GM19240 (cell line): ENCODE measurements around the gene SCUBE3.

ENCODE experiments used
- DNase-seq: peaks from one replicate; pipeline ENCODE4 v3.0.0; 2011; ENCODE audit warnings: low spot score; ENCODE audit not compliant: insufficient read length

SCUBE3 gene

DNA sequence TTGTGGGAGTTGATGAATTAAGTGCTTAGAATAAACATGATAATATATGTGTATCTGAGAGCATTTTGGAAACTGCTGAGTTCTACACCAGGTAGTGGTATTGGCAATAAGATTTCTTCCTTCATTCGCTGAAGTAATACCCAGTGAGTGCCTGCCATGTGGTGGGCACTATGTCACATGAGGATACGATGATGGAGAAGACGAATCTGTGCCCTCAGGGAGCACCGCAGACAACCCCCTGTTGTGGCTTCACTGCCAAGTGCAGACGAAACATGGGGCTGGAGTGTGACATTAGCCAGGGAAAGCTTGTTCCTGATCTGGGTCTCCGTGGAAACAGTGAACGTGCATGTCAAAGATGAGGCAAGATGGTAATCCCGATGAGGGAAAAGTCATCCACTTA is 53.7 kb downstream of the SCUBE3 start:
- no peak for DNase-seq

DNA sequence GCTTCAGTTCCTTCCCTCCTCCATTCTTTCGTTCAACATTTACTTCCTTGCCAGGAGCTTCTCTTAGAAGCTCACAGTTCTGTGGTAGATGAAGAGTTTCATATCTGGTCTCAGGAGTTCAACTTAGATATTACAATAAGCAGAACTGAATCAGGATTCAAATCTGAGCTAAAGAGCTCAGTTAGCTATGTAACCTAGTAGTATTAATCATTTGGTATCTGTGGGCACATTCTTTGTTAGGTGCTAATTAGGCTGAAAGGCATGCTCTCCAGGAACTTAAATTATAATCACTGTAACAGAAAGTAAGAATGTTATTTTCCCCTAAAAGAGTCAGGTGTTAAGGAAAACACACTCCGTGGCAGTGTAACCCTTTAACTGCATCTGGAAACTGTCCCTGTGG is 54.1 kb downstream of the SCUBE3 start:
- DNase-seq = no peak

DNA sequence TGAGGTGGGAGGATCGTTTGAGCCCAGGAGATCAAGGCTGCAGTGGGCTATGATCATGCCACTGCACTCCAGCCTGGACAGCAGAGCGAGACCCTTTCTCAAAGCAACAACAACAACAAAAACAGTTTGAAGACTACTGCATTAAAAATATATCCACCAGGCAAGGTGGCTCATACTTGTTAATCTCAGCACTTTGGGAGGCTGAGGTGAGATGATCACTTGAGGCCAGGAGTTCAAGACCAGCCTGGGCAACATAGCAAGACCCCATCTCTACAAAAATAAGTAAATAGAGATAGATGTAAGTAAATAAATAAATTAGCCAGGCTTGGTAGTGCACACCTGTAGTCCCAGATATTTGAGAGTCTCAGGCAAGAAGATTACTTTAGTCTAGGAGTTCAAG is 58.2 kb downstream of the SCUBE3 start:
- no peak for DNase-seq

DNA sequence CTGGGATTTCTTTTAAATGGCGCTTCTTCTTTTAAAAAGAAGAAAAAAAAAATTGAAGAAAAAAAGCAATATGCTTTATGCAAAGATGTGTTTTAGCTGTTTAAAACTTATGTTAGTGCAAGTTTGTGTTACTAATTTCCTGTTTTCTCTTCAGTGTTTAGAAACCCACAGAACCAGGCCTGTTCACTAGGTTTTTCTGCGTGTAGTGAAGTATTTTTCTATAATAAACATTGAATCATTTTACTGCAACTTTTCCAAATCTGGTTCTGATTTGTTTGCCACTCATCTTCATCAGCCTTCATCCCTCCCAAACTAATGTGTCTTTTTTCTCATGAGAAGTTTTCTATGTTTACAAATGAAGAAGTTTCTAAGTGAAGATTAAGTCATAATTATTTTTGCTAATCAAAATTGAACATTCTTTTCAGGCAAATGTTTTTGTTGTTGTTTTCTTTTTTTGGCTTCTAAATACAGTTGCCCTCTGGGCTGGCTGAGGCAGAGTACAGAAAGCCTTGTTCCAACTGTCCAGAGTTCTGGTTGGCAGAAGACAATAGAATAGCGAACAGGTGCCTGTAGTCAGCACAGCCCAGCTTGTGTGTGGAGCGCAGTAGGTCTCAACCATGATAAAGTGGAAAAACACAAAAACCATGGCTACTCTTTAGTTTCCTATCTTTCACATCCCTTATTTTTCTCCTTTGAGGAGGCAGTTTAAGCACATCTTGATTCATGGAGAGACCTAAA is 60.2 kb downstream of the SCUBE3 start:
- DNase-seq = no peak

DNA sequence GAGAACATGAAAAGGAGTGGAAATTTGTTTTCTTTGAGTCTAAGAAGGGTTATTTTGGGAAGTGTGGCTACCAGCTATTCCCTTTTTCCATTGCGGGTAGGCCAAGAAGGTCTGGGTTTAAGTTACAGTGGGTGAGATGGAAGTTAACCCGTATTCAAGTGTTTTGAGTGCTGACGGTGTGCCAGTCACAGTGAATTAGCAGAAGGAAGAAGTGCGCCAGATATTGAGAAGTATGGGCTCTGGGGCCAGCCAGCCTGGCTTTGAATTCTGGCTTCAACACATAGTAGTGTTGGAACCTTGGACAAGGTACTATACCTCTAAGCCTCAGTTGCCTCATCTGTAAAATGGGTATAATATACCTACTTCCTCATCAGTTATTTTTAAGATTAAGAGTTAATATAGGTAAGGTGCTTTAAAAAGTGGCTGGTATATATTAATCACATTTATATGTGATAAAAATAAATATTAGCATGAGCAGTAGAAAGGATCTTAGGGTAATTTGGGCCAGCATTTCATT is 62.0 kb downstream of the SCUBE3 start:
- no peak for DNase-seq

DNA sequence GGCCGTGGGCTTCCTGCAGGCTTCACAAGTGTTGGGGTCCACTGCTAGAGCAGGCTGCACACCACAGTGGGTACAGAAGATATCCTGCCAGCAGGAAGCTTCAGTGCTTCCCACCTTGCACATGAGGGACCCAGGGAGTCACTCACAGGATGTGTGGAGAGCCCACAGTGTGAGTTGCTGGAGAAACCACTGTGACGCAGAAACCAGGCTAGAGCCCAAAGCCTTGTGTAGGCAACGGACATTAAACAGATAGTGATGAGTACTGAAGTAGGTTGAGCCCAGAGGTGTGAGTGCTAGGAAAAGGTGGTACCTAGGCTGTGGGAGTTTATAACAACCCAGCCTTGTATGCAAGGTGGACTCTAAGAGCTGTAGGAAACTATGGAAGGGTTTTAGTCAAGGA is 65.0 kb downstream of the SCUBE3 start:
- no peak for DNase-seq

DNA sequence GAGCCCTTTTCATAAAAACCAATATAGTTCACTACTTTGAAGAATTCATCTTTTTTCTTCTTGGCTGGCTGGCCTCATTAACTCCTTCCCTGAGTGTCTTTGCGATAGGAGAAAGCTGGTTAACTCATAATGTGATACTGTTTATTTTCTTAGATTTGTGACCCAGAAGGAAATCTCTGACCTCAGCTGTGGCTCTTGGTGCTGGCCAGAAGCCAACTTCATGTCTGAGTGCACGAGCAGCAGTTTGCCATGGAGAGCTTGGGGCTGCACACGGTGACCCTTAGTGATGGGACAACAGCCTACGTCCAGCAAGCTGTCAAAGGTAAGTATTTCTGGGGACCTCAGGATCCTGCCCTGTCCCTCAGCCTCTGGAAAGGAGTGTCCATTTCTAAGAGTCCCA is 67.1 kb downstream of the SCUBE3 start:
- no peak for DNase-seq

DNA sequence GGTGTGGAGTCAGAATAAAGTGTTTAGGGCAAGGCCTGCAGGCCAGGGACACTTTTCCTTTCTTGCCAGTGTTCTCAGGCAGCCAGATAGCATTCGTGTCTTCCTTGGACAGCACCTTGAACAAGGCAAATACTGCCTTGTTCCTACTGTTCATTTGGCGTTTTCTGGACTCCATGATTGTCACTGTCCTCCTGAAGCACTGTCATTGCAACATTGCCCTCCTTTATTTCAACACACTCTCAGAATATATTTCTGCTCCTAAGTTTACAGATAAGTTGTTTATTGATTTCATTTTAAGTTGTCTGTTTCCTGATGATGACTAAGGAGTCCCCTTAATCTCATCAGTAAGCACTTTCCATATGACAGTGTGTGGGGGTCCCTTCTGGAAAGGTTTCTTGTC is 68.7 kb downstream of the SCUBE3 start:
- DNase-seq = no peak

DNA sequence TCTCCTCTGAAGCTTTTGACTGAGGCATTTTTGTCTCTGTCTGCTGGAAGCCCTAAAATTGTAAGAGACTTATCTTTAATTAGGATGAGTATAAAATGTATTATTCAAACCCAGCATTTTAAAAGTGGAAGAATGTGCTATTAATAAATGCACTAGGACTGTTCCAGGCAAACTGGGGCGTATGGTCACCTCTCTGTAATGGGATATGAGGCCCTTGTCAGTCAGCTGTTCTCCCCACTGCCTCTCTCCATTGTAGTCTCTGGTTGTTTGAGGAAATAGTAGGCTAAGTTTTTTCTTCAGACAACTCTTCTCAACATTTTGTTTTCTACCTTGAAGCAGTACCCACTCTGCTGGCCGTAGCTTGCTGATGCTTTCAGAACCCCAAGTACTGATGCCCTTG is 69.6 kb downstream of the SCUBE3 start:
- DNase-seq = no peak

DNA sequence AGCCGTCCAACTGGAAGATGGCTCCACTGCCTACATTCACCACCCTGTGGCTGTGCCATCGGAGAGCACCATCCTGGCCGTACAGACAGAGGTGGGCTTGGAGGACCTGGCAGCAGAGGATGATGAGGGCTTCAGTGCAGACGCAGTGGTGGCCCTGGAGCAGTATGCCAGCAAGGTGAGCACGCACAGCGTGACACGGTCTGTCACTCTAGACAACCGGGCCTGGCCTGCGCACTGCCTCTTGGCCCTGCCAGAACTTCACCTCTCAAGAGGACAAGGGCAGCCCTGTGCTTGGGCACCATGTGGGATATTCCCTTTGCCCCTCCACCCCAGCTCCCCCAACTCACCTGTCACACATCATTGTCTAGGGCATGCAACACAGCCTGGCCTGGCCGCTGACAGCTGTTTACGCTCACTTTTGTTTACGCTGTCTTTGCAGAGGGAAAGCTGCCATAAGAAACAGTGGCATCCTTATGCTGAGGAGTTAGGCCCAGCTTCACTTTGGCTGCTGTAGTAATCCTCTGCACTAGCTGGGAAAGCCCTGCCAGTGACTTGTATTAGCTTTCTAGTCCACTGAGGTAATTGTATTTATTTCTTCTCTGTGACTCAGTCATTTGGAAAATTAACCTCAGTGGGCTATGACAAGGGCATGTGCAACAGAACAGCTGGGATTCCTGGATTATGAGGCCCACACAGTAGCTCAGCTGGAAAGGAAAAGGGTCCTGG is 74.1 kb downstream of the SCUBE3 start:
- DNase-seq = no peak

DNA sequence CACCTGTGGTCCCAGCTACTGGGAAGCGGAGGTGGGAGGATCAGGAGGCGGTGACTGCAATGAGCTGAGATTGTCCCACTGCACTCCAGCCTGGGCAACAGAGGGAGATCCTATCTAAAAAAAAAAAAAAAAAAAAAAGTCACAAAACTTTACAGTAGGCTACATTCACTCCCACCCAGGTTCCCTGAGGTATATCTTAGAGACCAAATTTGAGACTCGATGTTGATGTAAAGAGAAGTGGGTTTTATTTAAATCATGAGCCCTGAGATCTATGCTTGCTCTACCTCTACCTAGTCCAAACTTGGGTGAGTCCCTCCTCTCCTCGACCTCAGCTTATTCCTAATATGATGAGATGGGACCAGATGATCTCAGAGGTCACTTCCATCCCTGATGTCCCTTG is 75.1 kb downstream of the SCUBE3 start:
- DNase-seq = no peak

DNA sequence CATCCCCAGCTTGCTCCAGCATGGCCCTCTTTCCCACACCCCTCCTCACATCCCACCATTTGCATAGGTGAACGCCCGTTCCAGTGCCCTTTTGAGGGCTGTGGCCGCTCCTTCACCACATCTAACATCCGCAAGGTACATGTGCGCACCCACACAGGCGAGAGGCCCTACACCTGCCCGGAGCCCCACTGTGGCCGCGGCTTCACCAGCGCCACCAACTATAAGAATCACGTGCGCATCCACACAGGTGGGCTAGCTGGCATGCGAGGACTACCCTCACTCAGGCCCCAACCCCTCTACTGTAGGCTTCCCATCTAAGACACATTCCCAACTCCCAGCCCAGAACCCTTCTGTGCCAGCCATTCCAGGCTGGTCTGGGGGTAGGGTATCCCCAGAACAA is 77.7 kb downstream of the SCUBE3 start:
- no peak for DNase-seq

DNA sequence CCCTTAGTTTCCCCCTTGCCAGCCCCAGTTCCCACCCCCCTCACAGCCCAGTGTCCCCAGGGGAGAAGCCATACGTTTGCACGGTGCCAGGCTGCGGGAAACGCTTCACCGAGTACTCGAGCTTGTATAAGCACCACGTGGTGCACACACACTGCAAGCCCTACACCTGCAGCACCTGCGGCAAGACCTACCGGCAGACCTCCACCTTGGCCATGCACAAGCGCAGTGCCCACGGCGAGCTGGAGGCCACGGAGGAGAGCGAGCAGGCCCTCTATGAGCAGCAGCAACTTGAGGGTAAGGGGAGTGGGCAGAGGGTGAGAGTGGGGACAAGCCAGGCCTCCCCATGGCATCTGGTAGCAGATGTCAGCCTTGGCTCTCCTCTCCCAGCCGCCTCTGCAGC is 78.7 kb downstream of the SCUBE3 start:
- DNase-seq = no peak

DNA sequence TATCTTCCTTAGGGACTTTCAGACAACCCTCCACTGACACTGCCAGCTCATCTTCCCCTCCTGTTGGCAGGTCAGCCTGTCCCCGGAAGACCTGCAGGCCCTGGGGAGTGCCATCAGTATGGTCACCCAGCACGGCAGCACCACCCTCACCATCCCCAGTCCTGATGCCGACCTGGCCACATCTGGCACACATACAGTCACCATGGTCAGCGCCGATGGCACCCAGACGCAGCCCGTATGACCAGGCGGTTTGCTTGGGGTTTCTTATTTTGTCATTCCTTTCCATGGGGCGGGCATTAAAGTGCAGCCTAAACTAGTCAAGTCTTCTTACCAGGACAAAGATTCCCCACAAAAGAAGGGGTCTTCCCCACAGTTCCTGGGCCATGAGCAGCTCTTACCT is 79.9 kb downstream of the SCUBE3 start:
- DNase-seq = no peak

DNA sequence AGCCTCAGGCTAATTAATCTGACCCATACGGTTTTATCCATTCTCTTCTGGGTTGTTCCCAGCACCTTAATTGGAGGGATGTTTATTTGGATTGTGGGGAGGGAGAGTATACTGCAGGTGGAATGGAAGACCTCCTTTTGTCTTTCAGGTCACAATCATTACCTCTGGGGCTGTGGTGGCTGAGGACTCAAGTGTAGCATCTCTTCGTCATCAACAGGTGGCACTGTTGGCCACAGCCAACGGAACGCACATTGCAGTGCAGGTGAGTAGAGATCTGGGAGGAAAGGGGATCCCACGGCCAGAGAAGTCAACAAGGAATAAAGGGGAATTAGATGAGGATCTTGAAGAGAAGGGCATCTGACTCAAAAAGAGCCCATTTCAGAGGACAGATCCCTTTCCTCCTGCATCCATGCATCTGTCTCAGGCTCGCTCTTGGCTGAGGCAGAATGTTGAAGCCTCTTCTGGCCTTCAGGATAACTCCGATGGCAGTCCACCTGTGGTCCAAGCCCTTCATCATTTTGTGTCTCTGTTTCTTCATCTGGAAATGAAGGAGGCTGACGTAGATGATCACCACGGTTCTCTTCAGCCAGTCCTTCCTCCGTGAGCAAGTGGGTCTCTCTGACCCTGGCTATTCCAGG is 80.7 kb downstream of the SCUBE3 start:
- peak; percentile 45 for DNase-seq

DNA sequence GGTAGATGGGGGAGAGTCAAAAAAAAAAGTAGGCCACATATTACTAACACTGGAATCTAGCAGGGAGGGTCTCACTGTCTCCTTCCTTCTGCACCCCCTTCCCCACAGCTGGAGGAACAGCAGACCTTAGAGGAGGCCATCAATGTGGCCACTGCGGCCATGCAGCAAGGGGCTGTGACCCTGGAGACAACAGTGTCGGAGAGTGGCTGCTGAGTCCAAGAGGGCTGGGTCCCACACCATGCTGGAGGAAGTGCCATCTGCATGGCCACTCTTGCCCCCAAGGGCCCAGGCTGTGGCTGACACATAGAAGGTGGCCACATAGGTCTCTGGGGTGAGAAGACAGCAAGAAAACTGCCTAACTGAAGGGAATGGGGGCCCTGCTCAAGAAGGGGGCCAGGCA is 81.3 kb downstream of the SCUBE3 start:
- no peak for DNase-seq

DNA sequence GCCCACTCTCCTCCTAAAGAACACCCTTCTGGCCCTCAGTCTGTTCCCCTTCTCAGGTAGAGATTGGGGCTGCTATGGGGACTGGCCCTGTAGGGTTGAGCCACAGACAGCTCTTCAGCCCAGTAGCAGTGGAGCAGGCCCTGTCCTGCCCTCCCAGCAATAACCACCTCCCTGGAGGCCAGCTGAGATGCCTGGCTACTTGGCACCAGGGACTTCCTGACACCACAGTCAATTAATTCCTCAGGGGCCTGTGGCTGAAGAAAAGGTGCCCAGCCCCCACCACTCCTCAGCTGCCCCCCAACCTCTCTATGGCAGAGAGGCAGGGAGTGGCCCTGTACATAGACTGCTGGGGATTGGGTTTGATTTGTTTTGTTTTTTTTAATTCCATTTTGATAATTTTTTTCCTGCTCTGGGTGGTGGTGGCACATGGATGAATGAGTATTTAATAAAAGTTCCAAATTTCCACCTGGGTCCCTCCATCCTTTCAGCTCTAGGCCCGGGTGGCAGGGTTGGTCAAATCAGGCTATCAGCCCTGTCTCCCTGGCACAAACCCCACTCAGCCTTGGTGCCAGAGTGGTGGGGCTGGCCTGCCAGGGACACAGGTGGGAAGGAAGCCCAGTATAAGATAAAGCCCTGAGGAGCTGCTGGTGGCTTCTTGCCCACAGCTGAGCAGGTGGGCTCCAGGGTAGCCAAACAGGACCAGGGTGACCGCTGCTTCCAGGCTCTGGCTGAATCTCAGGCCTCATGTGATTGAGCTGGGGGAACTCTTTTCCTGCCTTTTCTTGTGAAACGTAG is 82.0 kb downstream of the SCUBE3 start:
- DNase-seq = no peak

DNA sequence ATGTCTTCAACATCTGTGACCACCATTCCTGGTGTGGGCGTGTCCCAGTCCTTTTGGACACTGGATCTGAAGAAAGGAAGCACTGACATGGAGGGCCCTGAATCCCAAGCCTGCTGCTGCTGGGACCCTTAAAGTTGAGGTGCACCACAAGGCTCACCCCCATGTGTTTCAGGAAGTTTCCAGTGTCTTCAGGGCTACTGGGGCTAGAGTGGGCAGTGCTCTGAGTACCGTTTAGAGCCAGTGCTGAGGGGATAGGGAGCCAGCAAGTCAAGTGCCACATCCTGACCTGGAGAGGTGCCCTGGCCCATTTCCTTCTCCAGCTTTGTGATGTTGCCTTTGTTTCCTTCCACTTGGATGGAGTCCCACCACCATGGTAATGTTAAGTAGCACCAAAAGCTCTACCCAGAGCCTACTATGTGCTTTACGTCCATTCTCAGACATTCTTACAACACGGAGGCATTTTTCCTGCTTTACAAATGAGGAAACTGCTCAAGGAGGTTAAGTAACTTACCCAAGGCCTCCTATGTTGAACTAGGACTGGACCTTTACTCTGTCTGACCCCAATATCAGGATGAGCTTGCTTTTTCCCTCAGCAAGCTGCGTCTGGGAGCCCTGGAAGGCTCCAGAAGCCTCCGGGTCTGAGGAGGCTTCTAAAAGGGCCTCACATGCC is 83.3 kb downstream of the SCUBE3 start:
- DNase-seq = no peak

DNA sequence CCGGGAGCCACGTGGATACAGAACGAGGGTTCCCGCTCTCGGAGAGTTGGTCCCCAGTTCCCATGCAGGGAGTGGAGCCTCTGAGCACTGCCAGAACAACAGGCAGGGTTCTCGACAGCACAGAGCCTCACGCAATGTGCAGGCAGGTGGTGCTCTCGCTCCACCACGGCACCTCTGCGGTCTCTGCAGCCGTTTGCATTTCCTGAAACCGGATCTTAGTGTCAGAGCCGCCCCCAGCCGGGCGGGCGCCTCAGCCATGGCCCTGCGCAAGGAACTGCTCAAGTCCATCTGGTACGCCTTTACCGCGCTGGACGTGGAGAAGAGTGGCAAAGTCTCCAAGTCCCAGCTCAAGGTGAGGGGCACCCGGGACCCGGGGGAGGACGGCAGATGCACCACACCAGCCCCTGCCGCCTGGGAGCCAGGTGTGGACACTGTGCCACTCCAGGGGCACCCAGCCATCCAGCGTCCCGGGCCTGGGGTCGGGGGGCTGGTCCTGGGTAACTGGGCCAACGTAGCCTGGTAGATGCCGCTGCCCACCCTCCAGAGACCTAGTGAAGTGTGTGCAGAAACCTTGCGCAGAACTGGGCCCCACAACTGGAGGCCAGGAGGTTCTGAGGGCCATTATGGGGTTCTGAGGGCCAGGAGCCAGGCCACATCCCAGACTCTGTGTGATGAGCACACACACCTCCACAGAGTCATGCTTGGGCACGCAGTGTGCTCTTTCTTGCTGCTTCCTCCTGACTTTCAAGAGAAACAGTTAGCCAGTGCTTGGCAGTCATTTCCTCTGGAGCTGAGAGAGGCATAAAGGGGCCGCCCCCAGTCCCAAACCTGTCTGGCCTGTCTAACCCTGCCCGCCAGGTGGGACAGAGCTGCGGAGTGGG is 84.1 kb downstream of the SCUBE3 start, which contains the start of gene DEF6:
Gene DEF6, plus strand, starts transcription at position 218 of the 881 bp plus-strand sequence. Its CDS starts 39 bp downstream, at position 257.
- peak; percentile 94 for DNase-seq

DNA sequence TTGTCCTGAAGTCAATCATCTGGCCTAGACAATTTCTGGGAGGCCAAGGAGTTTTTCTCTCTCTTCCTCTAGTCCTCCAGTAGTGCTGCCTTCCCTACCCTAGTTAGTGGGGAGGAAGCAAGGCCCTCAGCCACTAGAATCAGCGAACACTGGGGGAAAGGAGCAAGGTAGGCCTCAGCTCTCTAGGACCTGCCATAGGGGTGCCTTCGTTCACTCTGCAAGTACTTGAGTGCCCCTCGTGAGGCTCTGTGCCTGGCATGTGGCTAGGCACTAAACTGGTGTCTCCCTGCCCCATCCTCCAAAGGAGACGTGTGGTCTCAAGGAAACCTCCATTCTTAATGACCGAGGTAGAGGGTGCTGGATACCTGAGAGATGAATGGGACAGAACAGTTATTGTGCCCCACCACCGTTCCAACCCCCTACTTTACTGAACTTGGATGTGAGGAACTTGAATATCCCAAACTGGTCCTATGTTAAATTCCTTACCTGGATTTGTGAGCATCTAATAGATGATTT is 84.9 kb downstream of the SCUBE3 start:
- DNase-seq = no peak
